T-helper 17 cell (primary cell): ENCODE data around the gene TBX1. TPM values are rescaled to one million over a fixed set of nuclear protein-coding genes. Genes with fewer than 3 reads are reported as not detected.

Experiments used
- ATAC-seq: fragments of 150-1000 bp; cut with Tn5 transposase; 2 replicates; pipeline ENCODE4 v1.10.0; 2021; ENCODE audit warnings: mild to moderate bottlenecking, moderate library complexity
- DNase-seq, 3 donors: peaks; one replicate each; pipeline versions ENCODE4 v3.0.0 to v3.0.0-alpha.2; 2020 to 2021
- H3K9me3 ChIP-seq: one replicate; pipeline ENCODE4 v1.7.0; 2013; ENCODE audit warnings: low read length, mild to moderate bottlenecking; ENCODE audit not compliant: control insufficient read depth, poor library complexity, severe bottlenecking
- H3K27ac Mint-ChIP-seq: one replicate; pipeline ENCODE4 v1.8.0; 2022; ENCODE audit warnings: mild to moderate bottlenecking, moderate library complexity, mixed read lengths
- H3K27me3 Mint-ChIP-seq: one replicate; pipeline ENCODE4 v1.8.0; 2022; ENCODE audit warnings: mixed read lengths
- H3K36me3 Mint-ChIP-seq: one replicate; pipeline ENCODE4 v1.8.0; 2022; ENCODE audit warnings: low read depth, mixed read lengths
- H3K4me1 Mint-ChIP-seq: one replicate; pipeline ENCODE4 v1.8.0; 2022; ENCODE audit warnings: mild to moderate bottlenecking, mixed read lengths
- H3K4me3 Mint-ChIP-seq: one replicate; pipeline ENCODE4 v1.8.0; 2022; ENCODE audit warnings: mild to moderate bottlenecking, moderate library complexity, mixed read lengths
- total RNA-seq, 4 donors: library from RNA in 2 of 4; stranded (reverse) in 2 of 4; gene quantifications; one replicate each; pipeline ENCODE4 v1.2.3 and lab custom pipeline; 2022 to 2026

Gene TBX1
- total RNA-seq, 2 donors from 2014 or later = not detected

DNA sequence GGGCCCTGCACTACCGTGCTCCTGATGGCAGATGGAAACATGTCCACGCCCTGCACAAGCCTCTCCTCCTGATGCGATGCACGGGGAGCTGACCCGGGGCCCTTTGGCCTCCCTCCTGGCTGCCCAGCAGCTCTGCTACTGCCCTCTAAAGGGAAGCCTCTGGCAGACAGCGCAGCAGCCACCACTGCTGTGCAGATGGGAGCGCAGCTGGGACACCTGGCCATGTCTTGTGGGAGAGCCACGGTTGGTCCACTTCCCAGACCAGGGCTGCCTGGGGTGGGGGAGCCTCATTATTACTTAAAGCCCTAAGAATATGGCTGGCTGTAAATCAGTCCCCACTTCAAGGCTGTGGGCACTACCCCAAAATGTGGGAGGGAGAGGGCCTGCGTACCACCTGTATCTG, 38.3 kb downstream of the TBX1 start:
- Mint-ChIP-seq H3K36me3 (peaks cover 9% of the 10 kb centered on the region), H3K4me3 (no peak overlapping the region), H3K27ac (no peak overlapping the region), H3K27me3 (no peaks in the 10 kb centered on the region), H3K4me1 (peaks cover 7% of the 10 kb centered on the region)
- DNase-seq (no peak), ATAC-seq (no peak)
- H3K9me3 ChIP-seq = no peaks in the 10 kb centered on the region

DNA sequence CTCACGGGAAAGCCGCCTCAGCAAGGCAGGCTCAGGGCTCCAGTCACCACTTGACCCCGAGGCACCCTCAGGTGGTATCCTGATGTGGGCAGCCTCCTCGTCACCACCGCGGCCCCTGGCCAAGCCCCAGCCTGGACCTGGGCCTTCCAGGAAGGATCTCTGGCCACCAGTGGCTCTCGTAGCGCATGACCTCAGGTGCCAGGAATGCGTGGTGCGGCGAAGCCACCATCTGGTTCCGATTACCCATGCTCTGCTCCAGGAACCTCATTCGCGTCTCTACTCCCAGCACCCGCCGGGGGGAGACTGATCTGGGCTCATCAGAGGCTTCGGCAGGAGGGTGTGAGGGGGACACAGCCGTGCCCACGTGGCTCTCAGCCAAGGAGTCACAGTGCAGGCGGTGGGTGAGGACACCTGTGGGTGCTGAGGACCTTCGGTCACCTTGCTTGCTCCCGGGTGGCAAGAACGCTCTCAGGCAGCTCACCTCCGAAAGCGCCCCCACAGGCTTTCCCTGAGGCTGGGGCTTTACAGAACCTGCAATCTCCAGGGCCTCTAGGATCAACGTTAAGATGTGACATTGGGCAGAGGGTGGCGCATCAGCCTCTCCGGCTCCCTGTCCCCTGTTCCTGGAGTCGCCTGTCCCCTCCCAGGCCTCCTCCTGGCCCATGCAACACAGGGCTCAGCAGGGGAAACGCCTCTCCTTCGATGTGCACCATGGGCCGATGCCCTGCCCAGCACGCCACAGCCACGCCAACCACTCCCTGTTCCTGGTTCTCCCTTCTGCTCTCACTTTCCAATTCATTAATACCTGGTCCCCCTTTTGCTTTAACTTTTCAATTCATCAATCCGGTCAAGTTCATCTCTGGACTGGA, 39.0 kb downstream of the TBX1 start:
- no peak overlapping the region for H3K4me3 Mint-ChIP-seq
- ATAC-seq (no peak), DNase-seq (no peak)
- H3K36me3 Mint-ChIP-seq = peaks cover 9% of the 10 kb centered on the region
- H3K27me3 Mint-ChIP-seq = no peaks in the 10 kb centered on the region
- no peak overlapping the region for H3K27ac Mint-ChIP-seq
- peaks cover 7% of the 10 kb centered on the region for H3K4me1 Mint-ChIP-seq
- H3K9me3 ChIP-seq = no peaks in the 10 kb centered on the region

DNA sequence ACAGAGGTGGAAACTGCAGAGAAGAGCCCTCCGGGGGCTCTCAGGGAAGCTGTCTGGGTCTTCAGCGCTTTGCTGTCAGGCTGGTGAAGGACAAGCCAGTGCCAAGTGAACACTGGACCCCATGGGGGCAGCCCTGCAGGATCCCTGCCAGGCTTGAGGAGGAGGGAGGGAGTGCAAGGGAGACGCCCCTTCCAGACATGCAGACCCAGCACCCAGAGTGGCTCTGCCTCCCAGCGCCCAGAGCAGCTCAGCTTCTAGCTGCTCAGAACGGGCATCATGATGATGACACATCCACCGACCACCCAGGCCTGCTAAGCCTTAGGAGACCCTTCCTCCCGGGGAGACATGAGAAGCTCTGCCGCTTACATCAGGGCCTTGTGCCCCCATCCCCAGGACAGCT, 39.7 kb downstream of the TBX1 start:
- ATAC-seq = no peak
- DNase-seq = no peak
- no peaks in the 10 kb centered on the region for H3K9me3 ChIP-seq
- Mint-ChIP-seq H3K27ac (no peak overlapping the region), H3K4me1 (peaks cover 7% of the 10 kb centered on the region), H3K4me3 (no peak overlapping the region), H3K36me3 (peaks cover 5% of the 10 kb centered on the region), H3K27me3 (no peaks in the 10 kb centered on the region)

DNA sequence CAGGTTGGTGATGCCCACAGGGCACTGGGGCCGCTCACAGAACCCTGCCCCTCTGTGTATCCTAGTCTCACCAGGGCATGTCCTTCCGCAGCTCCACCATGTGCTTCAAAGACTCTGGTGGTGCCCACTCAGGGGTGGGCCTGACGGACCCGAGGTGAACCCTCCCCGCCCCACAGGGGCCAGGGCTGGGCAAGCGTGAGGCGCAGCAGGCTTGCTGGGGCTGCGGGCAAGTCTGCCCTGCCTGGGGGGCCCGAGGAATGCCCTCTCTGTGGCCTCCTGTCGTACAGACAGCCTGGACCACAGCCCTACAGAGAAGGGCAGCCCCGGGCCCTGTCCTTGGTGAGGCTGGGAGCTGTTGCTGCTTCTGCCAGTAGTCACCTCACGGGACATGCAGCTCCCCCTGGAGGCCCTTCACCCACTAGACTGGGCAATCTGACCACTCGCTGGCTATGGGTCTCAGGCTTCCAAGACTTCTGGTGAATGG, 40.2 kb downstream of the TBX1 start:
- H3K9me3 ChIP-seq = no peaks in the 10 kb centered on the region
- H3K36me3 Mint-ChIP-seq = peaks cover 5% of the 10 kb centered on the region
- peaks cover 7% of the 10 kb centered on the region for H3K4me1 Mint-ChIP-seq
- ATAC-seq (no peak), DNase-seq (no peak)
- no peak overlapping the region for H3K4me3 Mint-ChIP-seq
- H3K27ac Mint-ChIP-seq = no peak overlapping the region
- no peaks in the 10 kb centered on the region for H3K27me3 Mint-ChIP-seq

DNA sequence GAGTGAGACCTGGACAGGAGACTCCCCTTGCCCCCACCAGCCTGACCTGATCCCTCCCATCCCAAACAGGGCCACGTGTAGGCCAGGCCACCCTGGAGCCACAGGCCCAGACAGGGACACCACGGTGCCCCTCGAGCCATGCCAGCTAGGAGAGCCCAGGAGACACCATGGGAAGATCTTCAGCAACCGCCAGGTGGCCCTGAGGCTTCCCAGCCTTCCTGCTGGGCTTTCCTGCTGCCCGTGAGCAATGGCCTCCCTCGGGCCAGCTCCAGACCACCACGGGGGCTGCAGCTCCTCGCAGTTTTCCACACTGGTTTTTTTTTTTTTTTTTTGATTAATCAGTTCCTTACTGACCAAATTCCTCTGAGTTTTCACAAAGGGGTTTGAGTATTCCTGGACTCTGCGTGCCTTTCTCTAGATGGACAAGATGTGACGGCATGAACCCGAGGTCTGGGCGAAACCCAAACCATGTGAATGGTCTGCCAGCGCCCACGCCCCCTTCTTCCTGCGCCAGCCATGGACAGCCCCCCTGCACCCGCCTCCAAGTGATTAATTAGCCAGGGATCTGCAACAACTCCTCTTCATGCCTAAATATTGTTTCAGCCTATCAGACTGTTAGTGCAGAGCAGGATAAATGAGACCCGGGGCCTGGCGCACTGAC, 40.9 kb downstream of the TBX1 start:
- DNase-seq (no peak), ATAC-seq (no peak)
- no peaks in the 10 kb centered on the region for H3K27me3 Mint-ChIP-seq
- H3K27ac Mint-ChIP-seq = no peak overlapping the region
- H3K36me3 Mint-ChIP-seq = peaks cover 5% of the 10 kb centered on the region
- no peak overlapping the region for H3K4me3 Mint-ChIP-seq
- peaks cover 7% of the 10 kb centered on the region for H3K4me1 Mint-ChIP-seq
- no peaks in the 10 kb centered on the region for H3K9me3 ChIP-seq

DNA sequence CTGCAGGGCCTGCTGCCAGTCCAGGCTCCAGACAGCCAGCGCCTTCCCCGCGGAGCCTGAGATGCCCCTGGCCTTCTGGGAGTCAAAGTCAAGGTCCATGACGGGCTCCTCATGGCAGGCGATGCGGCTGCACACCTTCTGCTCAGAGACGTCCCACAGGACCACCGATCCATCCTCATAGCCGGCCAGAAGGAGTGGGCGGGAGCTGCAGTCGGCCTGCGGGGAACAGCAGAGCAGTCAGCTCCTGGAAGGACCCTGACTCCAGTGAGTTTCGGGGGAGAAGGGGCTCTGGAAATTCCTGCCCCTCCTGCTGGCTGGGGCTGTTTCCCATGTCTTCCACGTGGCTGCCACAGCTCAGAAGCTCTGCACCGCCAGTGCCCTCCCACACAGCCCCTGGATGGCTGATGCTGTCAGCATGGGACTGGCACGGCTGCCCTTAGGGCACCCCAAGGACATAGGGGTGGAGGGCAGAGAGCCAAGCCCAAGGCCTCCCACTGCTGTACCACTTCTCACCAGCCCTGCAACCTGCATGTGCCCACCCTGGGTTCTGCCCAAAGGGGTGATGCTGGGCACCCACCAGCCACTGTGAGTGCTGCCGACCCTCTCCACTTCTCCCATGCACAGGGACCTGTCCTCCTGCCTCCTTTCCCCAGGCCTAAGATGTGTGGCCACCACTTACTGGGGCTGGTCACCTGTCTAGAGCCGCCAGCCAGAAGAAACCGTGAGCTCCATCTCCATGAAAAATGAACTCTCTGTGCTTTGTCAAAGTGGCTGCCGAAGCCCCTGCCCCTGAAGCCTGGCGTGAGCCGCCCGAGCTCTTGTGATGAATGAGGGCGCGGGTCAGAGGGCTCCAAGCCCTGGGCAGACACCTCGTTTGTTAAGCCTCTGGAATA, 41.7 kb downstream of the TBX1 start:
- Mint-ChIP-seq H3K4me1 (peaks cover 5% of the 10 kb centered on the region), H3K27me3 (no peaks in the 10 kb centered on the region), H3K36me3 (peaks cover 2% of the 10 kb centered on the region), H3K27ac (peak overlapping the region; percentile 68), H3K4me3 (no peak overlapping the region)
- DNase-seq = no peak
- ATAC-seq = no peak
- H3K9me3 ChIP-seq = no peaks in the 10 kb centered on the region

DNA sequence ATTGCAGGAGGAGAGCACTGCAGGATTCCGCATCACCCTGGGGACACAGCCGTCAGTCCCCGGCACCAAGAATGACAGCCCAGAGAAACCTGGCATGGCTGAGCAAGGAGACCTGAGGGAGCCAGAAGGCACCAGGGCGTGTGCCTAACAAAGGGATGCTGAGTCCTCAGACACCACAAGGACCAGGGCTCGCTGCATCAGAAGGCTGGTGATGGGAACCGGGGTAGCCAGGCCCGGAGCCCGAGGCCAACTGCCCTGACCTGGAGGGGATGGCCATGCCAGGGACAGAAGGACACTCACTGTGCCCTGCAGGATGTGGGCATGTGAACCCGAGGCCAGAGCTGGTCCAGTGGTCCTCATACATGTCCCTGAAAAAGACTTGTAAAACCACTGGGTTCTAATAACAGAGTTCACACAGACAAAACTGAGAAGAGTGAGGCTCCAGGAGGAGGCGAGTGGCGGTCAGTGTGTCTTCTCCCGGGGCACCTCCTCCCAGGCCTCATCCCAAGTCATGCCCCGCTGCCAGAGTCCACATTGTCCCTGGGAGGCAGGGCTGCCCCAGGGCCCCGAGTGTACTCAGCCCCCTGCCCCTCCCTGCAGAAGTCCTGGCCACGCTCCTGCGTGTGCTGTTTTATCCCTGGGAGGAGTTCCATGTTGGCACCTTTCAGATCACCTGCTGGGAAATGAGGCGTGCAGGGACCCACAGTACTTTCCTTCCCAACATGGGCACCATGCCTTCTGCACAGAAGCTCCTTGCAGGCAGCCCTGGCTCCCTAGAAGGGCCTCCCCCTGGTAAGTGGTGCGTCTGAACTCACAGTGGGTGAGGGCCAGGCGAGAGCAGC, 42.5 kb downstream of the TBX1 start:
- DNase-seq (no peak), ATAC-seq (no peak)
- H3K27me3 Mint-ChIP-seq = no peaks in the 10 kb centered on the region
- peak overlapping the region; percentile 68 for H3K27ac Mint-ChIP-seq
- no peaks in the 10 kb centered on the region for H3K9me3 ChIP-seq
- peaks cover 5% of the 10 kb centered on the region for H3K4me1 Mint-ChIP-seq
- H3K36me3 Mint-ChIP-seq = peaks cover 2% of the 10 kb centered on the region
- H3K4me3 Mint-ChIP-seq = no peak overlapping the region

DNA sequence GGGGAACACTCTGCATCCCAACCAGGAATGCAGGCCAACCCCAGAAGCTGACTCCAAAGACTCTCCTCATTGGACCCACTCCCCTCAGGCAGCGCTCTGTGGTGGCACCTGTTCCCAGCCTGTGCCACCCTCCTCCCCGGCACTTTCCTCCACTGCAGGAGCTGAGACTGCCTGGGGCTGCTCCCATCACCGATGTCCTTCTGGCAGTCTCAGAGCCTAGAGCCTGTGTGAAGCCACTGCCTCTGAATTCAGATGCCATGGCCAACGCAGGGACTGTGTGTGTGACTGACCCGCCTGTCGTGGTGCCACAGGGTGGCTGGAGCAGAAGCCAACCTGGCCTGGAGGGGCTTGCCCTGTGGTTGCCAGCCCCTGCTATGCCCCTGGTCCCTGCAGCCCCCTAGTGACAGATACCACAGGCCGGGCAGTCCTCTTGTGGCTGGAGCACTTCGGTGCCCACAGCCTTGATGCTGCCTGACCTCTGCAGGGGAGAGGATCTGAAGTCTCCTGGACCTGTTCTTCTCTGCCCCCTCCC, 43.2 kb downstream of the TBX1 start:
- no peak overlapping the region for H3K4me3 Mint-ChIP-seq
- no peaks in the 10 kb centered on the region for H3K9me3 ChIP-seq
- no peak overlapping the region for H3K27ac Mint-ChIP-seq
- no peak for ATAC-seq
- peak in 1 of 3 donors; percentile 5 for DNase-seq
- H3K4me1 Mint-ChIP-seq = peaks cover 5% of the 10 kb centered on the region
- peaks cover 2% of the 10 kb centered on the region for H3K36me3 Mint-ChIP-seq
- H3K27me3 Mint-ChIP-seq = no peaks in the 10 kb centered on the region

DNA sequence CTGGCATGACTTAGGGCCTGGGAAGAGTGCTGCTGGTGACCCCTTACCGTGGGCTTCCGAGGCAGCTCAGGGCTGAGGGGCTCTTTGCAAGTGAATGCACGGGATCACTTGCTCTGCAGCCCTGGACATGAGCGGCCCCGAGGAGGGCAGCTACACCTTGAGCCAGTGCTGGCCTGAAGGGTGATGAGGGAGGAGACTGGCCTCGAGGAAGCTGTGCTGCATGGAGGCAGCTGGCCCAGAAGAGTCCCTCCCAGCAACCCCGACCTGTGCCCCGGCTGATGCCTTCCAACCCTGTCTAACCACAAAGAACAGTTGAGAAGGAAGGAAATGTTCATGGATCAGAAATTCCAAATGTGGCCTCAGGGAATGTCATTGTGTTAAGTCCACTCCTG, 45.2 kb downstream of the TBX1 start:
- H3K4me3 Mint-ChIP-seq = no peak overlapping the region
- H3K4me1 Mint-ChIP-seq = peaks cover 2% of the 10 kb centered on the region
- no peaks in the 10 kb centered on the region for H3K27me3 Mint-ChIP-seq
- H3K27ac Mint-ChIP-seq = no peak overlapping the region
- no peaks in the 10 kb centered on the region for H3K9me3 ChIP-seq
- no peaks in the 10 kb centered on the region for H3K36me3 Mint-ChIP-seq
- ATAC-seq (no peak), DNase-seq (no peak)

DNA sequence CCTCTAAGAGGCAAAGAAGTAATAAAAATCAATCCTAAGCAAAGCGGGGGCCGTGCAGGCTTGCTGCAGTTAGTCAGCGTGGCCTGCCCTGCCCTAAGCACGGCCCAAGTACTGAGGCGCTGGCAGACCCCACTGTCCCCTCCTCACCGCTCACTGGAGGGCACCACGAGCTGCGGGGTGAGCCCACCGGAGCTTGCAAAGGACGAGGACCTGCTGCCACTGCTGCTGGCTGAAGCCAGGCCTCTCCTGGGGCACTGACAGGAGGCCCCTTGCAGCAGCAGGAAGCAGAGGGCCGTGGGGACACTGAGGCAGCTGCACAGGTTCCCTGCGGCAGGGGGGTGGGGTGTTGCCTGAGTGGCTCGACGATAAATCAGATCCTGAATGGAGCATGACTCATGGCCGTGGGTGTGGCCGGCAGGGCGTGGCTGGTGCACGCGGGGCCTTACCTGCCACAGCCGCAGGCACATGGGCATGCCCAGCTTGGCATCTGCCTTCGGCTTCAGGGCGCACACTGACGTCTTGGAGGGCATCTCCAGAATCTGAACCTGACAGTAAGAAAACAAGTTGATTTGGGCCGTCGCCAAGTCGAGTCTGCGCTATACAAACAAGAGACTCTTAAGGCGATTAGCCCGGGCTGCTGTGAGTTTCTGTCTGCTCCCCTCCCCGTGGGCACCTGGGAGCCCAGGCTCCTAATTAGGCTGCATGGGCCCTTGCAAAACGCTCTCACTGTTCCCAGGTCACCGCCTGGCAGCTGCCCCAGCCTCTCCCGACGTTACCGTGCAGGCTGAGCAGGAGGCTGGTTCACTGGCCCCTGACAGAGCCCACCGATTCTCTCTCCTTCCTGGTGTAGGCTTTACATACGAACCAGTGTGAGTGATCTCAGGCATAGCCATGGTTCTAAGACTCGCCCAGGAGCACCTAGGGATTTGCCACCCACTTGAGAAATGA, 45.9 kb downstream of the TBX1 start:
- H3K4me3 Mint-ChIP-seq = no peak overlapping the region
- peaks cover 4% of the 10 kb centered on the region for H3K4me1 Mint-ChIP-seq
- H3K36me3 Mint-ChIP-seq = no peaks in the 10 kb centered on the region
- H3K27ac Mint-ChIP-seq = no peak overlapping the region
- no peaks in the 10 kb centered on the region for H3K27me3 Mint-ChIP-seq
- ATAC-seq (no peak), DNase-seq (peak in 2 of 3 donors; percentile 5 to 8)
- no peaks in the 10 kb centered on the region for H3K9me3 ChIP-seq

DNA sequence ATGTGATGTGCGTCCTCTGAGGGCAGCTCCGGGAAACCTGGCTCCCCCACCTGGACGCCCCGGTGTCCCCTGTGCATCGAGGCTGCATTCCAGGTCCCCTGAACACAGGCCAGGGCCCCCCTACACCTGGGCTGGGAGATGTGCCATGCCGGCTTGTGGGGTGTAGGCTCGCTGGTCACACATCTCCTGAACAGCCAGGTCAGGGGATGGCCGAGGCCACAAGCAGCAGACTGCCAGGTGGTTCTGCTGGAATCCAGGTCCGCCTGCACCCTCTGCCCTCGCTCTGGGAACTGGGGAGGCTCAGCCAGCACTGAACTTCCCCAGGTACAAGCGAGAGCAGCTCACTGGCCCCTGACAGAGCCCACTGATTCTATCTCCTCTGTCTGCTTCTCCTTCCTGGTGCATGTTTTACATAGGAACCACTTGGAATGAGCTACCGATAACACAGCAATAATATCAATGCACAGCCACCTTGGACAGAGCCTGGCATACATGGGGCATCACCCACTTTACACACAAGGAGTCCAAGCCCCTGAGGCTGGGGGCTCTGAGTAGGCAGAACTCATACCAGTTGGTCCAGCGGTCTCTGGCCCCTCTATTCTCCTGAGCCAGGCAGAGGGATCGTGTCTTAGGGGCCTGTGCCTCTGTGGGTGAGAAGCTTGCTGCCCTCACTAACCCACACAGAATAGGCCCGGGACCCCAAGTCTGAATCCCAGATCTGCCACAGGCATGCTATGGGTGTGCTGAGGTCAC, 46.8 kb downstream of the TBX1 start:
- Mint-ChIP-seq H3K27ac (no peak overlapping the region), H3K27me3 (no peaks in the 10 kb centered on the region), H3K4me3 (no peak overlapping the region), H3K4me1 (peaks cover 7% of the 10 kb centered on the region), H3K36me3 (no peaks in the 10 kb centered on the region)
- DNase-seq (peak in 2 of 3 donors; percentile 6 to 8), ATAC-seq (no peak)
- no peaks in the 10 kb centered on the region for H3K9me3 ChIP-seq
